Inferior parietal cortex (tissue), 1 donor: ENCODE data around the gene CCR9.

Experiments
- DNase-seq: peaks from one replicate; pipeline ENCODE4 v3.0.0-alpha.2; 2016; ENCODE audit errors: extremely low spot score

The CCR9 gene

DNA sequence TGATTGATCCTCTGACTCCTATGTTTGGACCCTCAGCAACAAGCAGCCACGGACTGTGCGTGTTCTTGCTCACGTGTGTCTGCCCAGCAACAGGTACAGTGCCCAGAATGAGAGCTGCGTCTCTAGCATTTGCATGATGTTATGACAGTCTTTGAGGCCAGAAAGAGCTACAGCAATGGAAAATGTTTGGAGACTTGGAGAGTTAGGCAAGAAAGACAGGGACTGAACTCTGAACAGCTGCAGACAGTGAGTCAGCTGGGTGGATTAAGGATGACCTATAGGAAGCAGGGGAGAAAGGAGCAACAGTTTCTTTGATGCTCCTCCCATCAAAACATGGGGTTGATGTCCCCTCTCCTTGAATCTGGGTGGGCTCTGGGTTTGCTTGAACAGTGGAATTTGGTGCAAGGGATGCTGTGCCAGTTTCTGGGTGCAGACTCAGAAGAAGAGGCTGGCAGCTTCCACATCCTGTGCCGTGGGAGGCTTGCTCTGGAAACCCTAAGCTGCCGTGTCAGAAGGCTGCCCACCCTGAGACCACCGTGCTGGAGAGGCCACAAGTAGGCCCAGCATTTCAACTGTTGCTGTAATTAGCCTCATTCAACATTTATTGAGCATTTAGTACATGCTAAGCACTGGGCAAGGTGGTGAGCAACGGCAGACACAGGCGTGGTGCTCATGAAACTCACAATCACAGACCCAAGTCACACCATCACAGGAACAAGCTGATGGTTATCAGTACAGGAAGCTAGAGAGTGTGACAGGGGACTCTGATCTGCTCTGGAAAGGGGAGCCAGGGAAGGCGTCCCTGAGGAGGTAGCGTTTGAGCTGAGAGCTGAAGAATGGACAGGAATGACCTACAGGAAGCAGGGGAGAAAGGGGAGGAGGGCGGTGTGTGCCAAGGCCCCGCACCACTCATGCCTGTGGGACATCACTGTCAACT is 21.7 kb downstream of the CCR9 start:
- no peak for DNase-seq

DNA sequence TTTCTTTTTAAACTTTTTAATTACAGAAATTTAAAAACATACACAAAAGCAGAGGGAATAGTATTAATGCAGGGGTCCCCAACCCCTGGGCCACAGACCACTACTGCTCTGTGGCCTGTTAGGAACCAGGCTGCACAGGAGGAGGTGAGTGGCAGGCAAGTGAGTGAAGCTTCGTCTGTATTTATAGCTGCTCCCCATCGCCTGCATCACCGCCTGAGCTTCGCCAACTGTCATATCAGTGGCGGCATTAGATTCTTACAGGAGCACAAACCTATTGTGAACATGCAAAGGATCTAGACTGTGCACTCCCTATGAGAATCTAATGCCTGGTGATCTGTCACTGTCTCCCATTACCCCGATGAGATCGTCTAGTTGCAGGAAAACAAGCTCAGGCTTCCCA is 22.4 kb downstream of the CCR9 start:
- no peak for DNase-seq

DNA sequence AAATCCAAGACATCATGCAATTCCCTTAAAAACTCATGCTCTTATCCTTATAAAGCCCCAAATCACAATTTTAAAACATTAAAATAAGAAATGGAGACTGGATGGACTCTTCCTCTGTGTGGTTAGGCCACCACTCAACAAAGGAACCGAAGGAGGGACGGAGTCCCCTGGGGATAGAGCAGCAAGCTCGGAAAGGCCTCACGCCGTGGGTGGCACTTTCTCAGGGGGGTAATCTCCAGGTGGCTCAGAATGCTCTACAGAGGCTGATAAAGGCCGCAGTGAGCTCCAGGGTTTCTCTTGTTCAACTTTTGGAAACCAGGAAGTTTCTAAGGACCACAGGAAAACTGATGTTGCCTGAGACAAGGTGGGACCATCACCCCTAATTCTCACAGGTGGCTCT is 23.2 kb downstream of the CCR9 start:
- no peak for DNase-seq

DNA sequence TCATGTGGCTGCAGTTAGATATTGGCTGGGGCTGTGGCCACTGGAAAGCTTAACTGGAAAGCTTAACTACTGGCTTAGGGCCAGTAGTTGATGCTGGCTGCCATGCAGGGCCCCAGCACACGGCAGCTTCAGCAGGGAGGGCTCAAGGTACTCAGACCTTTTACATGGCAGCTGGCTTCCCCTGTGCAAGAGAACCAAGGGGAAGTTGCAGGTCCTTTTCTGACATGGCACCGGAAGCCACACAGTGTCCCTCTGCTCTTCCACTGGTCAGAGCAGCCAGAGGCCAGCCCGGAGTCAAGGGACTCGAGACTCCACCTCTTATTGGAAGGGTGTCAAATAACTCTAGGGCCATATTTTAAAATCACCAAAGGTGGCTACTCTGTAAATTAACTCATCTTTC is 24.5 kb downstream of the CCR9 start:
- DNase-seq: no peak

DNA sequence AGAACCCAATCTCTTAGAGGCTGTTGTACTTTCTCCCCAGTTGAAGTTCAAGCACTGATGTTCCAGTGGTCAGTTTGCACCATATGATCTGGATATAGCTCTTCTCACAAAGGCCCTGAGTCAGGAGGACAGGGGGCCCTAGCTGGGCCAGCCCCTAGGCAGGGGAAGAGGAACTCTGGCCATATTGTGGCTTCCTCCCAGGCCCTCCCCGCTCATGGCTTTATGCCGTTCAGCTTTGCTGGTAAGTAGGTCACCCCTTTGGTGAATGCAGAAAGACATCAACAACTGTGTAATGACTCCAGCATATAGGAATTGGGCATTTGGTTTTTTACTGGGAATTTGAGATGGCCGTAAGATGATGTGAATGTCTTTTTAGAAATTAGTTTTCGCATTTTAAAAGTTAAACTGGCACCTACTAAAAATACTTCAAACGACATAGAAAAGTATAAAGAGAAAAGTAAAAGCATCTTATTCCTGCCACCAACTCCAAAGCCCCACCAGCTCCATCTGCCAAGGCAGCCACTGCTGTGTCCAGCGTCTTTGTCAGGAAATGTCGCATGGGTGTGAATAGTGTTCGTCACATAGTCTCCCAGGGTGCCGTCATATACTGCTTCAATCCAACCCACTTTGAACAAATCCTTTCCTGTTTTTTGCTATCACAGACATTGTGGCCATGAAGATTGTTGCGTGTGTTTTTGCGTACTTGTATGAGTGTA is 25.3 kb downstream of the CCR9 start:
- DNase-seq: no peak

DNA sequence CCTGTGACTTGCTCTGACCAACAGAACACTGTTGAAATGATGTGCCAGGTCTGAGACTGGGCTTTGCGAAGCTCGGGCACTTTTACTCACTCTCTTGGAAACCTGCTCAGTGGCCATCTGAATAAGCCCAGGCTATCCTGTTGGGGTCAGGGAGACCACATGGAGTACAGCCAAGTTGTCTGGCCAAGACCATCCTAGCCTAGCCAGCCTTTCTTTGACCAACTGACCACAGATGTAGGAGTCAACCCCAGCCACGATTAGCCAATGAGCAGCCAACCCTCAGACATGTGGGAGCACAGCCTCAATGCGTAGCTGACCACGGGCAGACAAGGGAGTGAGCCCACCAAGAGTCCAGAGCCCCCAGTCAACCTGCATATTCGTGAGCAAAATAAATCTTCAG is 26.1 kb downstream of the CCR9 start:
- no peak for DNase-seq

DNA sequence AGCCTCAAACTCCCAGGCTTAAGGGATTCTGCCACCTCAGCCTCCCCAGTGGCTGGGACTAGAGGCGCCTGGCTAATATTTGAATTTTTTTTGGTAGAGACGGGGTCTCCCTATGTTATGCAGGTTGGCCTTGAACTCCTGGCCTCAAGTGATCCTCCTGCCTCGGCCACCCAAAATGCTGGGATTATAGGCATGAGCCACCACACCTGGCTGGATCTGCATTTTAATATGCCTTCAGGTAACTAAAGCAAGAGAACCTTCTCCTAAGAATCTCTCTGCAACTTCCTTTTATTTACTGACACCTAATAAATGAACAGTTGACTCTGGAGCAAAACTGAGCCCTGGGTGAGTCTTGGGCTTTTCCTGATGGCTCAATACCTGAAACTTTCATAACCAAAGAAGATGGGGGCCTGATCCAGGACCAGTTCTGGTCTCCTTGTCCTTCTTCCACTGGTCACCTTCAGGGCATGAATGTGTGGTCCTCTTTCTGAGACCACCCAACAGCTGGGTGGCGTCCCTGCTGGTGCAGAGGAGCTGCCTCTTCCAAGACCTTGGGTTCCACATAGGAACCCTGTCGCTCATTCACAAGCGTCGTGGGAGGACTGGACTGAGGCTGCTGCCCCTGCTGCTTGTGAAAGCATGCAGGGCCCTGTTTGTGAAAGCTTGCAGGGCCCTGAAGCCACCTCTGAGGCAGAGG is 28.2 kb downstream of the CCR9 start:
- no peak for DNase-seq

DNA sequence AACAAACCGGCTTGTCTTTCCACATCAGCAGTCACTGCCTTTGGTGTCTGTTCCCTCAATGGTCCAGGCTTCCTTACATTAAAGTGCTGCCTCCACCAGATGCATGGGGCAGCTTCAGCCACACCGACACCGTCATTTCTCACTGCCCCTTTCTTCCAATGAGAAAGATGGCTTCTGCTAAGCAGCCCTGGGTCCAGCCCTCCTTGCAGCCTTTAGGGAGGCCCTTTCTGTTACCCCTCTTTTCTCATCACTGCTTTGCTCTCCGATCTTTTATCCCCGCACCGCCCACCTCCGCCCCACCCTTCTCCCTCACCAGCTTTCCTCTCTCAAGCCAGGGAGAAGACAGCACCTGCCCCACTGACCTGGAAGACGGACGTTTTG is 28.7 kb downstream of the CCR9 start:
- no peak for DNase-seq

DNA sequence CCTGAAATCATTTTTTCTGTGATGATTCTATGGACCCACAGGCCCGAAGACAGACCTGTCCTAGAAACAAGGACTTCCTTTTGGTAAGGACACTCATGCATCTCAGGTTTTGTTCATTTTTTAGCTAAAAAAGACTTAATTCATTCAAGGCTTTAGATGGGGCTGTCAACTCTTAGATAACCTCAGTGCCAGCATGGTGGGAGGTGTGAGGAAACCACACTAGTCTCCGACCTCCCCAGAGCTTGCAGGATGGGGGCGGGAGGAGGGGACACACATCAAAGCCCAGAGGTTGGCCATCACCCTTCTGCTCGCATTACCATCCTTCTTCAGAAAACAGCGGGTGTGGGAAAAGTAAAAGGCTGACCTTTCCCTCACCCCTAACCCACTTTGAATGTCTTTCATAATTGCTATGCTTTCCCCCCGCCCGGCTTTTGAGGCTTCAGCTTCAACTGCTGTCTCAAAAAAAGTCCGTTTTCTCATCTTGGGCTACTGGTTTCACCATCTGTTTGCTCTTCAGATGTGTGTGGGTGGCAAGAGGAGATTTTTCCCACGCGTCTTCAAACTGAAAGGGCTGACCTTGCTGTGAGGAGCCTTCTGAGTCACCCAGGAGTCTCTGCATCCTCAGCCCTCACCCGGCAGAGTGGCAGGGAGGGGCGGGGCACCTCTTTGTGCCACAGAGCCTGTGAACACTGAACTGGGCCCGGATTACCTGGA is 29.3 kb downstream of the CCR9 start:
- peak; percentile 30 for DNase-seq

DNA sequence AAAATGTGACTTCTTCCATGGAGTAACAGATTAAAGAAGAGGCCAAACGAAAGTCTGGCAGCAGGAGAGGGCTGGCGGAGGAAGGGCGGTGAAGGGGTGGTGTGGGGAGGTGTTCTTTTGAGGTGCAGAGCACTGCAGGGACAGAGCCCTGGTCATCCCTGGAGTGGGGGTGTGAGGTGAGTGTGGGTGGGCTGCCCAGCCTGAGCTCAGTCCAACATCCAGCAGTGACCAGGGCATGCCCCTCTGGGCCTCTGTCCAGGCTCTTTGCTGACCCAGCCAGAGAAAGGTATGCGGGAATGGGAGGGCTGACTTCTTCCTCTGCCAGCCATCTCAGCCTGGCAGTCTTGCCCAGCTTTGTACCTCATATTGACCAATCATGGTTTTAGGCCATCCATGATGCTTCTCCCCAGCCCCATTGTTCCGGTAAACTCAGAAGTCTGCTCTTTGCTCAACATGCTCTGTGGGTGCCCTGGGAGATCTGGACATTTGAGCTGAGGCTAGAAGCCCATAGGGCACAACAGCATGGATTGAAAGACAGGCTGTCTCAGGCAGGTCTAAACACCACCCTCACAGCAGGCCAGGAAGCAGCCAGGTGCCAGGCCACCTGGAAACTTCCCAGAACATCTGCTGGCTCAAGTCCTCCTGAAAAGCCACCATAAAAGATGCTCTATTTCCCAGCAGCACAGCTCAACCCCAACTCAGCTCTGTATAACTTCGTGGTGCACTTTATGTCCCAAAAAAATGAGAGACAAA is 31.0 kb downstream of the CCR9 start:
- no peak for DNase-seq

DNA sequence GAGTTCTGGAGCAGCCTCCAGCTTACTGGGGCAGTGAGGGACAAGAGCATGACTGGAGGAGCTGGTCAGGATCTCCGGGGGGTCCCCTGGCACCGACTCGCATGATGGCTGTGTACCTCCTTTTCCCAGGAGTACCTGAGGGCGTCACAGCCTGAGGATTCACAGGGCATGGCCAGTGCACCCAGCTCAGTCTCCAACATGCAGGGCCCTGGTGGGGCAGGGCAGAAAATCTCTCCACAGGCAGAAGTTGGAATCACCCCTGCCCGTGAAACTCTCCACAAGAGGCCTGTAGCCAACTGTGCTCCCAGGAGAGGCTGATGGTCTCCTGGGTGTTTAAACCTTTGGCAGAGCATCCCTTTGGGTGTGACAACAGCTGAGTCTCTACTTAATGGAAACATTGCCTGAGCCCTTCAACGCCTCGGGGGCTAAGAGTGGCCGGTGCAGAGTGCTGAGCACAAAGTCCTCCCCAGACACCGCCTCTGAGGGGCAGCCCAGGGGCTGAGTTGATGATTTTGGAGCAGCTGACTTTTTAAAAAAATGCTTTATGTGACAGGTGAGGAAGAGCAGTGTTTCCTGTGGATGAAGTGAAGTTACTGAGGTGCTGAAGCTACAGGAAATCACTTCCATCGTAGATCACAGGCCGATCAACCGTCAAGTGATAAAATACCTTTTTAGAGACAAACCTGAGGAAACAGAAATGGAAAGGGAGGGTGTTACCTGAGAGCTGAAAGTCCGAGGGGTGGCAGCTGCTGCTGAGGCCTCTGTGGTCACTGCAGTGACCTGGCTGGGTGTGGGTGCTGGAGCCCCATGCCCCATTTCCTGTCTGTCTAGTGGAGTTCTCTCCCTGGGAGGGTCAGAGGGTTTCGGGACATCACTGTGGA is 35.1 kb downstream of the CCR9 start:
- no peak for DNase-seq

DNA sequence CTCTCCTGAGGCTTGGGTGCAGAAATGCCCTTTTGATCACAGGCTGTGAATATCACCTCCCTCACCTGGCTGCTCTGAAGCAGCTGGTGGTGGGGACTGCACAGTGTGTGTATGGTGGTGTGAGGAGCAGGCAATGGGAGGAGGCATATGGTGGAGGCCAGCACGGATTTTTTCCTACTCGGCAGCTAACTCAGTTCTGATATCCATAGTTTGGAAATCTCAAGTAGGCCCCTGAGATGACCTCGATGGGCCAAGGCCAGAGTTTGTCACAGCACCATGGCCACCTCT is 35.6 kb downstream of the CCR9 start:
- DNase-seq: no peak

DNA sequence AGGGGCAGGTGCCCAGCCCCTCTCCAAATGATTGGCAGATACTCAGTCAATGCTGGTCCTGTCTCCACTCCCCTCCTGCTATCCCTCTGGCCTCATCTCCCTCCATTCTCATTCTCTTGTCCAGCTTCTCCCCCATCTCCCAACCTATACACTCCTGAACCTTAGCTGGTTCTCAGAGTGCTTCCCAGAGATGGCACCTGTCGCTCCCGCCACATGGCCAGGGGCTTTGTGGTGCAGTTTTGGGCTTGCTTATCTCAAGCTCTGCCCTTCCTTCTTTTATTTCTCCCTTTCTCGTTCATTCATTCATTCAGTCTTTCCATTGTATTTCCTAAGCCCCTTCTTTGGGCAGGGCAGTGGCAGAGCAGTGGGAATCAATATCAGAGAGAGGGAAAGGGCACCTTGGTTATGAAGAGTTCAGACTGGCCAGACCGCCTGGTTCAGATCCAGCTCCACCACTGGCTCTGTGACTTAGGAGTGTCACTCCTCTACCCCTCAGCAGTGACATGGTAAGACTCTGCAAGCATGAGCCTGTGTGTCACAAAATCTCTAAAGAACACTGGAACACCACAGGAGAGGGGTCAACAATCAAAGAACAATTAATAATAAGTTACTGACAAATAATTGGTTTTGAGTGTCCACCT is 36.7 kb downstream of the CCR9 start:
- no peak for DNase-seq

DNA sequence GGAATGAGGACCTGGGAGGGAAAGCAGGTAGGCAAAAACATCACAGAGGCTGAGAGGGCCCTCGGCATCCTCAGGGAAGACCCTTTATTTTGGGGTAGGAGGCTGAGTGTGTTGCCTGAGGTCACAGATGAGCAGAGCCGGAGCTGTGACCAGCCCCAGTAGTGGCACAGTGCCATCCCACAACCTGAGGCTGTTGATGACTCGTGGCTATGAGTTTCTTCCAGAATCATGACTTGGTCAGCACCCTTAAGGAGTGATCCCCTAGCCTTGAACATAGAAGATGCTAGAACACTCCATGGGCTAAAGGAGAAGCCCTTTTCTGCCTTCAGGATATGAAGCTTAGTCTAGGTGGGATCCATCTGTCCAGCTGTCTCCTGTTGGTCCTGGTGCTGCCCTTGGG is 37.4 kb downstream of the CCR9 start:
- DNase-seq: no peak

DNA sequence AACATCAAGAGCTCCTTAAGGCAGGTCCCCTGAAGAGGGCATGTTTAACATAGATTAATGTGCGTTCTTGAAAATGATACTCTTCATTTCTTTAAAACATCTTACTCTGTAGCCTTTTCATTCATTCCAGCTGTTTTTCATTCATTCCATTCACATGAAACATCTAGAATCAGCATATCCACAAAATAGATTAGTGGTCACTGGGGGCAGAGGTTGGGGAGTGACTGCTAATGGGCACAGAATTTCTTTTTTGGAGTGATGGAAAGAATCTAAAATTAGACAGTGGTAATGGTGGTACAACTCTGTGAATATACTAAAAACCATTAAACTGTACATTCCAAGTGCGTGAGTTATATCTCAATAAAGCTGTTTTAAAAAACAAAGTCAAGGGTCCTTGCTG is 41.5 kb downstream of the CCR9 start:
- no peak for DNase-seq

DNA sequence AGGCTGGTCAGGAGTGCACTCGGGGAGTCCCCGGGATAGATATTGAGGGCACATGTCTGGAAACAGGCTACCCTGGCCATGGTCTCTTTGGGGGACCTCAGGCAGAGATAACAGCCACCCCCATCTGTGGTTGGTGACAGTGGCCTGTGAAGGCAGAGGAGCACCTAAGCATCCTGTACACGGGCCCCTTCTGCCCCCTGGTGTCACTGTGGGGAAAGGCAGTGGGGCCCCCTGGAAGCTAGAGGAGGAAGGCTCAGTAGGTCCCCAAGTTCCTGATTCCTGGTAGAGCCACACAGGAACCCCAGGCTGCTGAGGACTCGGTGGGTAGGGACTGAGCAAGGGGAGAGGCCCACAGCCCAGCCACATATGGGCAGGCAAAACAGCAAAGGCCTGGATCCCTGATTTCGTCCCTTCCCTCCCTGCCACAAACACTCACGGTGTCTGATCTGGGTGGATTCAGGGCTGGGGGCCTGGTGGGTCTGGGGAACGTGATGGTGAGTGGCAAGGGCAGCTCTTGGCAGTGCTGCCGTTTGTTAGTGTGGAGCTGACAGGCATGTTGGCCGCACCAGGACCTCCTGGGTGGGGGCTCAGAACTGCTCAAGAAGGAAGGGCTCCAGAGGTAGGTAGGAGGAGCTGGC is 42.8 kb downstream of the CCR9 start:
- DNase-seq: peak; percentile 56

DNA sequence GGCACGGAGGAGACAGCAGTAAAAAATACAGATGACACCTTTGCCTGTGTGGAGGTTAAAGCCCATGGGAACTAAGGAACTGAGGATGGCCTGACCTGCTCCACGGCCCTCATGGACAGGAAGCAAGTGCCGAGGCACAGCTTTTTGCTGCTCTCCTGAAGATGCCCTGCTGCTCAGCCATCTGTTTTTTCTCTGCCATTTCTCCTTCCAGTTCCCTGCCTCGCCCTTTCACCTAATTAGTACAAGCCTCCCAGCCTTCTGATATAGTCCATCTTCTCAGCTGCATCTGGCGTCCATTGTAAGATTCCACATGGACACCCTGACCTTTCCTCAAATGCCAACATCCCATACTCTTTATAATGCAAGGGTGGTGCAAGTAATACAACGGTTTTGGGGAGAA is 45.2 kb downstream of the CCR9 start:
- no peak for DNase-seq

DNA sequence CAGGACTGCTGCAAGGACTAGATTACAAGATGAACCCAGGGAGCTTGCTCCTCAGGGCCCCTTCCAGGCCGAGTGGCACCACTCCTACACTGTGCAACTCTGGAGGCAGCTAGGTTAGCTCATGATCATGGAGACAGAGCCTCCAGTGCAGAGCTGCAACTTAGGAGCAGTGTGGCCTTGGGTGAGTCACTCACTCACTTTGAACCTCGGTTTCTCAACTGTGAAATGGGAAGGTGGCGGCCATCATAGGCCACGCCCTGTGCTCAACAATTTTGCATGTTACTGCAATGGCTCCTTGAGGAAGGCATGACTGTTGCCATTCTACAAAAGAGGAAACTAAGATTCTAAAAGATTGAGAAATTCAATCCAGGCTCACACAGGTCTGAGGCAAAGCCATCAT is 45.8 kb downstream of the CCR9 start:
- DNase-seq: no peak

DNA sequence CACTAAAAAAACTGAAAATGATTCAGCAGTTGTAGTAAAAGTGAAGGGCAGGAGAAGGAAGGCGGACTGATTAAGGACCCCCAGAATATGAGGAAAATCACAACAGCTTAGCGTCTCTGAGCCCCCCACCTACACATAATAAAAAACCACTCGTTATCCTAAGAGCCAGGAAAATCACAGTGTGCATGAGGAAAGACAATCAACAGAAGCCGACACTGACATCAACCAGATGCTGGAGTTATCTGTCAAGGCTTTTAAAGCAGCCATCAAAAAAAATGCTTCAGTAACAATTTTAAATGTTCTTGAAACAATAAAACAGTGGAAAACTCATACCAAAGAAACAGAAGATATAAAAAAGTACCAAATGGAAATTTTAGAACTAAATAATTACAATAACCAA is 47.2 kb downstream of the CCR9 start:
- no peak for DNase-seq

DNA sequence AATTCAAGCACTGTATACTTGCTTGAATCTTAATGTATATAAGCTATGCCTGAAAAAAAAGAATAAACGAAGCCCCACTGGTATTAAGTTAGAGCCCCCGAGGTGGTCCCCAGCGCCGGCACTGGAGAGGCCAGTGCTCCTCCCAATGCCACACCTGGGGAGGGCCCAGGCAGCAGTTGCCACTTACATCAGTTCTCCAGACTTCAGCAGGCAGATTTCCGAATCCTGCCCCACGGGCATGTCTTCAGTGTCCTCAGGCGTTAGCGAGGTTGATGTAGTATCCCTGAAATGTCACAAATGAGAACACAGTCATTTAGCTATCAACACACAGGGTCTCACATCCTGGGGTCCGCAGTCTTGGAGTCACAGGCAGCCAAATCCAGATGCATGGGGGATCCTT is 49.9 kb downstream of the CCR9 start:
- no peak for DNase-seq
